Heart left ventricle (tissue), 13 donors: ENCODE results near the gene AIP.

Experiments
- CTCF ChIP-seq, 12 donors: fragments of 200-600 bp; sonication (generic) in 4 of 12; IDR thresholded peaks; one replicate each; pipeline versions ENCODE4 v1.5.0 to v1.8.0; 2018 to 2022; ENCODE audit warnings: antibody characterized with exemption in 12 of 12, mild to moderate bottlenecking in 5 of 12
- POLR2A ChIP-seq, 2 donors: fragments of 450-650 bp; IDR thresholded peaks; one replicate each; pipeline ENCODE4 v1.6.1; 2017; ENCODE audit warnings: antibody characterized with exemption in 2 of 2, mild to moderate bottlenecking in 2 of 2, moderate library complexity in 2 of 2
- donor health status: ischemic (EF 13 %, LVEDD 7.1; RV severe dilation, severe dysfunction).
- donor health status: DM: no; HTN: yes; CAD: no.
- donor health status: DM: no; HTN: no; CAD: no.
- donor health status: ischemic (EF 25% LVEDD 6.9; RV normal size, moderate dysfunction).
- donor health status: ischemic (EF 25% LVEDD 5.7; RV mildly dilated, moderate dysfunction).
- donor health status: ischemic (EF 35%, LVEDD 5.7; RV mildly dilated, moderate dysfunction).
- donor health status: nonischemic (EF 11% LVEDD 7.7; RV severe dilation, severe dysfunction).
- donor health status: DM: yes; HTN: yes; CAD: no.
- donor health status: PGD.
- donor health status: ischemic (EF 29% LVEDD 5.4; RV normal size, mild dysfunction).
- donor health status: nonischemic (EF 23%, LVEDD 6.1; RV moderate dilation, normal function).

- no peak for TF ChIP-seq CTCF (IDR thresholded peaks at IDR 0.05)
- no peak for TF ChIP-seq POLR2A (IDR thresholded peaks at IDR 0.05)
Observed at GRCh38 chr11:67472882-67473281, 9.9 kb upstream of the AIP start.
